Thyroid gland (tissue), 4 donors: ENCODE measurements around the gene KDM4B. TPM values are rescaled to one million over a fixed set of nuclear protein-coding genes. Genes with fewer than 3 reads are reported as not detected.

ENCODE experiments used
- DNase-seq, 2 donors: peaks; one replicate each; pipeline ENCODE4 v3.0.0-alpha.2; 2019
- H3K27ac ChIP-seq, 3 donors: fragments of 200-600 bp; sonication (generic); 1 replicate in 2 of 3; 2 replicates in 1 of 3; pipeline ENCODE4 v1.5.1; 2016 to 2019; ENCODE audit warnings: mild to moderate bottlenecking in 1 of 3, moderate library complexity in 1 of 3
- H3K27me3 ChIP-seq: fragments of 200-600 bp; sonication (generic); one replicate; pipeline ENCODE4 v1.5.1; 2019
- H3K36me3 ChIP-seq, 2 donors: fragments of 200-600 bp; sonication (generic); one replicate each; pipeline ENCODE4 v1.5.1; 2016 to 2019
- H3K4me1 ChIP-seq, 2 donors: fragments of 200-600 bp; sonication (generic); one replicate each; pipeline ENCODE4 v1.5.1; 2017 to 2019
- H3K4me3 ChIP-seq, 3 donors: fragments of 200-600 bp; sonication (generic); replicated peaks in 1 of 3; 1 replicate in 2 of 3; 2 replicates in 1 of 3; pipeline ENCODE4 v1.5.1; 2016; ENCODE audit warnings: mild to moderate bottlenecking in 1 of 3
- H3K9me3 ChIP-seq: fragments of 200-600 bp; sonication (generic); one replicate; pipeline ENCODE4 v1.5.1; 2017
- CTCF ChIP-seq, 6 experiments: fragments of 200-600 bp in 3 of 6; fragments of 450-650 bp in 3 of 6; sonication (generic) in 3 of 6; IDR thresholded peaks; one replicate each; pipeline ENCODE4 v1.5.1; 2016 to 2019; ENCODE audit warnings: antibody characterized with exemption in 6 of 6, mild to moderate bottlenecking in 2 of 6, inconsistent platforms in 1 of 6, moderate library complexity in 1 of 6
- POLR2A ChIP-seq, 2 donors: fragments of 450-650 bp; IDR thresholded peaks; one replicate each; pipeline ENCODE4 v1.6.1; 2017; ENCODE audit warnings: antibody characterized with exemption in 2 of 2, mild to moderate bottlenecking in 2 of 2, moderate library complexity in 1 of 2
- WGBS, 2 donors: methylation state at CpG; one replicate each; pipeline ENCODE4 v1.1.5; 2017; 5-methylcytosine and 5-hydroxymethylcytosine counted together
- intact Hi-C: fragments of 100-400 bp; cut with DNase I; formaldehyde crosslinking; loops from one replicate; pipeline ENCODE4 v1.15.1; 2023
- total RNA-seq, 4 donors: library from RNA; depleted of rRNA; stranded (reverse); fragments of >200 nt; gene quantifications; one replicate each; pipeline ENCODE4 v1.2.3, GENCODE V29; 2016

KDM4B gene
- total RNA-seq, 4 donors from 2014 or later, result 44.3 to 87.2 (median 75.8) TPM

DNA sequence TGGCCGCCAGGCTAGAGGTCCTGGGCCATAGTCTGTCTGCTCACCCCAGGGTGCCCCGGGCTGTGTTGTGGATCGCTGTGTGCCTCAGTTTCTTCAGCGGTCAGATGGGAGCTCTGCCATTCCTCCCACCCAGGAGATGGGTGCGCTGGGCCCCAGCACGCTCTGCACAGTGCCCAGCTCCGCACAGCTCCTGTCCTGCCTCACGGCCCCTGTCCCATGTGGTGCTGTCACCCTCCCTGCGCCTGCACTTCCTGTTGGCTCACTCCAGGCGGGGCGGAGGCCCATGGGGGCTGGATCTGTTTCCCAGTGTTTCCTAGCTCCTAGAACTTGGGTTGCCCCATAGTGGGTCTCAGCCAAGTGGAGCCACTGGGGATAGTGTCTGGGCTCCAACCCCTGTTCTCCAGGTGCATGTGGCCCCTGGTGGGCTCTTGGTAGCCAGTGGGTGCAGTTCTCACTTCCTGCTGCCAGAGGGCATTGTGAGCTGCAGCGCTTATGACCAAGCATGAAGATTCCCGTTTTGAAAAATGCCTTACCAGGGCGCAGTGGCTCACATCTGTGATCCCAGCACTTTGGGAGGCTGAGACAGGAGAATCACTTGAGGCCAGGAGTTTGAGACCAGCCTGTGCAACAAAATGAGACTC is 69.8 kb downstream of the KDM4B start:
- 72 to 81% methylated on average over 8 to 14 of the region's 14 CpGs for WGBS, 2 donors
- Histone ChIP-seq H3K4me1 (peaks cover 19 to 29% of the 10 kb centered on the region in 2 donors), H3K27ac (no peak overlapping the region), H3K27me3 (no peaks in the 10 kb centered on the region), H3K4me3 (no peak overlapping the region), H3K36me3 (peaks cover 17 to 33% of the 10 kb centered on the region in 2 donors), H3K9me3 (no peaks in the 10 kb centered on the region)
- intact Hi-C loops, result no loop called here
- no peak for DNase-seq
- TF ChIP-seq POLR2A (IDR thresholded peaks at IDR 0.05) (no peak), CTCF (IDR thresholded peaks at IDR 0.05) (peak in 2 of 6 experiments; percentile 34 to 46)

DNA sequence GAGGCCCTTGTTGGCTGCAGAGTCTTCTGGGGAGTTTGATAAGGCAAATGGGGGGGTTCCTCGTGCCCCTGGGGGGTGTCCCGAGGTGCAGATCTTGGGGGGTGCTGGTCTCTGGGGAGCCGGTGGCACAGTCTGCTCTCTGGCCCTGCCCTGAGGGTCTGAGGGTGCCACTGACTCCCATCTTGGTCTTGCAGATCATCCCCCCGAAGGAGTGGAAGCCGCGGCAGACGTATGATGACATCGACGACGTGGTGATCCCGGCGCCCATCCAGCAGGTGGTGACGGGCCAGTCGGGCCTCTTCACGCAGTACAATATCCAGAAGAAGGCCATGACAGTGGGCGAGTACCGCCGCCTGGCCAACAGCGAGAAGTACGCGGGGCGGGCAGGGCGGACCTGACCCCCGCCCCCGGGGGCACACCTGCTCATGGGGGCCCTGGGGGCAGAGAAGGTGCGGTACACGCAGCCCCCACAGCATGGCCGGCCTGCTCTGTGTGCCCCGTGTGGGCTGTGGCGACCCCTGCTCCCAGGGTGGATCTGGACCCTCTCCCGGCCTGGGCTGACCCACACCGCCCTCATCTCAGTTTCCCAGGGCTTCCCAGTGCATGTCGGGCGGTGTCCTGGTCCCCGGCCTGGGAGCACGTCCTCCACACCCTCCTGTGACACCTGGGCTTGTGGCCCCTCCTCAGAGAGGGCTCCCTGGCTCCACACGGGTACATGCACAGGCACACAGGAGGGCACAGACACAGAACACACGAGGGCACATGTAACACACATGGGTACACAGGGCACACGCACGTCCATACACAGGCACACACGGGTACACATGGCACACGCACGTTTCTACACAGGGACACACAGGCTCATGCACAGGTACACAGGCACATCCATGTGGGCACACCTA is 71.0 kb downstream of the KDM4B start:
- intact Hi-C loops, result no loop called here
- no peaks in the 10 kb centered on the region for H3K9me3 ChIP-seq
- 97 to 99% methylated on average over 28 of the region's 43 CpGs for WGBS, 2 donors
- no peak overlapping the region for H3K4me3 ChIP-seq
- DNase-seq, result no peak
- H3K27ac ChIP-seq, result no peak overlapping the region
- TF ChIP-seq CTCF (IDR thresholded peaks at IDR 0.05) (no peak), POLR2A (IDR thresholded peaks at IDR 0.05) (no peak)
- peaks cover 19 to 29% of the 10 kb centered on the region in 2 donors for H3K4me1 ChIP-seq
- peaks cover 17 to 29% of the 10 kb centered on the region in 2 donors for H3K36me3 ChIP-seq
- no peaks in the 10 kb centered on the region for H3K27me3 ChIP-seq

DNA sequence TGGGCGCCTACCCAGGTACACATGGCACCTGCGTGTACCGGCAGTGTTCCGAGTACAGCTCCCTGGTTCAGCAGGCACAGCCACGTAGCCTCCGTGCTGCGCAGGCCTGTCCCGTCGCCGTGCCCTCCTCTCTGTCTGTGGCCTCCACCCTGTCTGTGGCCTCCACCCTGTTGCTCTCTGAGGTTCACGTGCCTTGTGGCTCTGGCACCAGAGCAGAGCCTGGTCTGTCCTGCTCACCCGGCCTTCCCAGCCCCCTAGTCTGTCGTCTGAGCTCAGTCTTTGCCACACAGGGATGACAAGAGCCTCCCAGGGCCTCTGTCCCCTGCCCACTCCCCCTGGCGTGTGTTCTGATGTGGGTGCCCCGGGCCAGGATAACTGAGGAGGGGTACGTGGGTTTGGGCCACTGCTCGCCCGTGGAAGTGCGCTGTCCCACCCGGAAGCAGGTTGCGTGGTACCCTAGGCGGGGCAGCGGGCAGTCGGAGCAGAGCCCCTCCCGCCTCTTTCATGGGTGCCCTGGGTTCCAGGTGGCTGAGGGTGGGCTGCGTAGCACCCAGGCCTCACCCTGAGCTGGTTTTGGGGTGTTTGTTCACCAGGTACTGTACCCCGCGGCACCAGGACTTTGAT is 71.7 kb downstream of the KDM4B start:
- Histone ChIP-seq H3K27me3 (no peaks in the 10 kb centered on the region), H3K9me3 (no peaks in the 10 kb centered on the region), H3K4me1 (peaks cover 19 to 29% of the 10 kb centered on the region in 2 donors), H3K36me3 (peaks cover 17 to 31% of the 10 kb centered on the region in 2 donors), H3K27ac (no peak overlapping the region), H3K4me3 (no peak overlapping the region)
- DNase-seq, result no peak
- intact Hi-C loops, result no loop called here
- TF ChIP-seq CTCF (IDR thresholded peaks at IDR 0.05) (no peak), POLR2A (IDR thresholded peaks at IDR 0.05) (no peak)
- WGBS, 2 donors, result 96 to 100% methylated on average over 8 to 21 of the region's 28 CpGs

DNA sequence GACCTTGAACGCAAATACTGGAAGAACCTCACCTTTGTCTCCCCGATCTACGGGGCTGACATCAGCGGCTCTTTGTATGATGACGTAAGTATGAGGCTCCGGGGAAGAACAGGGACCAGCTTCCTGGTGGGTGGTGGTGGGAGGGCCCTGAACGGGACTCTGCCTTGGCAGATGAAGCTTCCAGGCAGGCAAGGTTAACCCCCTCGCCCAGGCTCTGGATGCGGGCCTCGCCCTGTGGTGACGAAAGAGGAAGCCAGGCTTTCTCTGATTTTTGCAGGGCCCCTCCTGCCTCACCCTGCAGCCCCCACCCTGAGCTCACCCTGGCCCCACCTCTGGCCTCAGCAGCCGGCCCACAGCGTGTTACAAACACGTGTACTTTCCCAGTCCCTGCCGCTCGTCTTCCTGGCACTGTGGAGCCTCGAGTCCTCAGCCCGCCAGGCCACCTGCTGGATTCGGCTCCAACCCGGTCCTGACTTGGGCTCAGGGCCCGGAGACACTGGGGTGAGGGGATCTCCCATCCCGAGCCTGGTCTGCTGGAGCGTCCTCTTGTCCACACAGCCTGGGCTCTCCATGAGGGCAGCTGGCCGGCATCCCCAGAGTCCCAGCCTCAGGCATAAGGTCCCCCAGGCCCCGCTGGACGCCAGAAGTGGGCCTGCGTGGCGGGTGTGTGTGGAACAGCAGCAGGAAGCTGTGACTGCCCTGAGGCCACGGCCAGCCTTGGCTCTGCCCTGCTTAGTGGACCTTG is 72.4 kb downstream of the KDM4B start:
- 81 to 93% methylated on average over 21 to 24 of the region's 29 CpGs for WGBS, 2 donors
- no peak for DNase-seq
- intact Hi-C loops, result no loop called here
- Histone ChIP-seq H3K4me3 (no peak overlapping the region), H3K36me3 (peaks cover 17 to 31% of the 10 kb centered on the region in 2 donors), H3K27ac (no peak overlapping the region), H3K9me3 (no peaks in the 10 kb centered on the region), H3K27me3 (no peaks in the 10 kb centered on the region), H3K4me1 (peaks cover 20 to 33% of the 10 kb centered on the region in 2 donors)
- TF ChIP-seq CTCF (IDR thresholded peaks at IDR 0.05), result no peak
- no peak for TF ChIP-seq POLR2A (IDR thresholded peaks at IDR 0.05)
